AG20443 (cell line): ENCODE results near the gene NTF3.

Experiments used
- DNase-seq: peaks from one replicate; pipeline ENCODE4 v3.0.0; 2012; ENCODE audit warnings: low spot score, mixed read lengths

NTF3 gene

DNA sequence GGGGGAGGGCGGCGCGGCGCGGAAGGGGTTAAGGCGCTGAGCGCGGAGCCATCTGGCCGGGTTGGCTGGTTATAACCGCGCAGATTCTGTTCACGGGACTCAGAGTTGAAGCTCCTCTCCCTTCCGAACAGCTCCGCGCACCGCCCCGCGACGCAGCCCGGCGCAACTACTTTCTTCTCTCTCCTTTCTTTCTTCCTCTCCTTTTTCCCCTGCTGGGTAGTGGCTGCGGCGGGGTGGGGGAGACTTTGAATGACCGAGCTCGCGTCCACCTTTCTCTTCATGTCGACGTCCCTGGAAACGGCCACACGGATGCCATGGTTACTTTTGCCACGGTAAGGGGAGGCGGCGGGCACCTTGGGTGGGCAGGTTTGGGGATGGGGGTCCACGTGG is at the start of gene NTF3:
TSS of gene NTF3 (plus strand) at position 98 of the 390 bp plus-strand sequence. CDS start at position 315, 217 bp downstream.
- DNase-seq = peak; percentile 88

DNA sequence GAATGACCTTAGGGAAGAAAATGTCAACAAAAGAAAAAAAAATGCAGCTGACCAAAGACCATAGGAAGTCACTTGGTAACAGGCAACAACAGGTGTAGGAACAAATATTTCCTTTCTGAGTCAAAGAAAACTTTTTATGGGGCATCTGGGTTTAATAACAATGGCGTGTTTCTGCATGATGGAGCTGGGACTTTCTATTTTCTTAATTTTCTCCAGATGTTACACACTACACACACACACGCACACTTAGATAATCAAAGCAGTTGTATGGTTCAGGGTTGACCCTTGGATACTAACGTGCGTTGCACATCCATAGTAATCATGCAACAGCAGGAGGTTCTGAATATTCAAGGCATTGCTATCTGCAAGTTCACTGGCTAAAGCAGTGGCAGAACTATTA is 47.9 kb upstream of the NTF3 start:
- DNase-seq = peak; percentile 32

DNA sequence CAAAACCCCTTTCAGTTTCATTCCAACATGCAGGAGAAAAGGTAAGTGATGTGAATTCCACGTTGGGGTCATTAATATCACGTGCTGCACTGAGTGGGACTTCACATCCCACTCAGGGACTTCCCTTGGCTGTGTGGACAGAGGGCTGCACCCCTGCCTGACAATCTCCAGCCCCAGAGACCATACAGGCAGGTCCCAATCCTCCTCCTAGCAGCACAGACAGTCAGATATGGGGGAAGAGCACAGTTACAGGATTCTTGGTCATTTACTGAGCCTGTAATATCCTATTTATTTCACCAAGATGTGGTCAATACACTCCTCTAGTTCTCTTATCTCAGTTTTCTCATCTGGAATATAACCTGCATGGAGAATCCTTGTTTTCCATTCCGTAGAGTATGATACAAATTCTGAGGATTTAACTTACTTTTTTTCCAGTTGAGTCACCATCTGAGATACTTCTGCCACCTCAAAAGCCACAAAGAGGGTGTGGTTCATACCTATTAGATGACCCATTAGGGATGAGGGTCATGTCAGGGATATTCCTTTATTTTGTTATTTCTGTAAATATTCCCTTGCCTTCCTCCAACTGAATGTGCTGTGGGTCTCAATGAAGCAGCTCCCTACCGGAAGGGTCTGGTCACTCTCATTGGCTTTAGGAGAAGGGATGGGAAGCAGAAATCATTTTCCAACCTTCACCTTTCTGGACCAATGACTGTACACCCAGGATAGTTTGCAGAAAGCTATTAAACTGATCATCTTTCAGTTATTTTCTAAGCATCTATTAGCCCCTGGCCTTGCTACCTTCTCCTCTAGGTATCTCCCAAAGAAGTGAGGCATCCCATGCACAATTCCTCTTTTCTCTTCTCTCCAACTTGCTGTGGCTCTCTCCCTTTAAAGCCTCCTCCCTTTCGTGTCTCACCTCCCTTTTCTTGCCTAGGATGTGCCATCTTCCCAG is 43.0 kb upstream of the NTF3 start:
- peak; percentile 70 for DNase-seq

DNA sequence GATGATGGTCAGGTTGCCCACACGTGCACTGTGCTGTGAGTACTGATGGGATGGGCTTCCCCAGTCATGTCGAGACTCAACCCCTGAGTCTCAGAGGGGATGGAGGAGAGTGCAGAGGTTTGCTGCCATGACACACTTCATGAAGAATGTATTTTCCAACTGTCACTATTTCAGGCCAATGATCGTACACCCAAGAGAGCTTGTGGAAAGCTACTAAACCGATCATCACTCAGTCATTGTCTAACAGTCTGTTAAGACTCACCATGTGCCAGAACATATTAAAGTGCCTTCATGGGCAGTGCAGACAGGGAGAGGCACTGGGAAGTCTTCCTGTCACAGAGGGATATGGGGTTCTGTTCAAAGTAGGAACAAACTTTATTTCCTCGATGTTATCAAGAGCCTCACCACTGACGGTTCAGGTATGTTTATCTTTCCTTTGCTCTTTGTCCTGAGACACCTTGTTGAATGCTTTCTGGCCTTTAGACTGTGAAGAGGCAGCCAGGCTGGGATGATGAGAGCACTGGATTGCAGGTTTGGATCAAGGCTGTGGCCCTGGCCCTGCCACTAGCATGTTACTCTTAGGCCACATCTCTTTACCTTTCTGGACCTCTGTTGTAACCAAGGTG is 41.6 kb upstream of the NTF3 start:
- peak; percentile 20 for DNase-seq

DNA sequence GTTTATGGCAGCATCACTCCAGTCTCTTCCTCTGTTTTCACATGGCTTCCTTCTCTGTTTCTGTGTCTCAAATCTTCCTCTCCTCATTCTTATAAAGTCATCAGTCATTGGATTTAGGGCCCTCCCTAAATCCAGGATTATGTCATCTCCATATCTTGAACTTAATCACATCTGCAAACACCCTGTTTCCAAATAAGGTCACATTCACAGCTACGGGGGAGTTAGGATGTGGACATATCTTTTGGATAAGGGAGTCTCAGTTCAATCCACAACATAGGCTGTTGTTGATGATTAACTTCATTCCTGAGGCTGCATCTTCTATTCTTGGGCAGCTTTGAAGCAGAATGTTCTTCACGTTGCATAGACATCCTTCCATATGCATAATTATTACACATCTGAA is 40.3 kb upstream of the NTF3 start:
- DNase-seq = peak; percentile 38

DNA sequence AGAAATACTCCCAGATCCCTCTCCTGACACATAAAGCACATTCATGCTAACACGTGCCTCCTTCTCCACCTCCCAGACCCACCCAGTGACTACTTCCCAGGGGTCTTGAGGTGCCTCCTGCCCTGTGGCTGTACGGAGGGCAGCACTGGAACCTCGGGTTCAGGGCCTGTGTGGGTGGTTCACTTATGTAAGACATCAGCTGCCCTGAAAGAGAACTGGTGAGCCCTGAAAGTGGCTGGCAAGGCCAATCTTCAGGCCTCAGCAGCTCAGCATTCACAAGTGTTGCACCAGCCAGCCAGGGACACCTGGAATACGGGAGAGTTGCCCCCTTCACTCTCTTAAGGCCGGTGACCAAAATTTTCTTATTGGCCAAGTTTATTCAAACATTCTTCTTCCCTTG is 38.9 kb upstream of the NTF3 start:
- DNase-seq = no peak

DNA sequence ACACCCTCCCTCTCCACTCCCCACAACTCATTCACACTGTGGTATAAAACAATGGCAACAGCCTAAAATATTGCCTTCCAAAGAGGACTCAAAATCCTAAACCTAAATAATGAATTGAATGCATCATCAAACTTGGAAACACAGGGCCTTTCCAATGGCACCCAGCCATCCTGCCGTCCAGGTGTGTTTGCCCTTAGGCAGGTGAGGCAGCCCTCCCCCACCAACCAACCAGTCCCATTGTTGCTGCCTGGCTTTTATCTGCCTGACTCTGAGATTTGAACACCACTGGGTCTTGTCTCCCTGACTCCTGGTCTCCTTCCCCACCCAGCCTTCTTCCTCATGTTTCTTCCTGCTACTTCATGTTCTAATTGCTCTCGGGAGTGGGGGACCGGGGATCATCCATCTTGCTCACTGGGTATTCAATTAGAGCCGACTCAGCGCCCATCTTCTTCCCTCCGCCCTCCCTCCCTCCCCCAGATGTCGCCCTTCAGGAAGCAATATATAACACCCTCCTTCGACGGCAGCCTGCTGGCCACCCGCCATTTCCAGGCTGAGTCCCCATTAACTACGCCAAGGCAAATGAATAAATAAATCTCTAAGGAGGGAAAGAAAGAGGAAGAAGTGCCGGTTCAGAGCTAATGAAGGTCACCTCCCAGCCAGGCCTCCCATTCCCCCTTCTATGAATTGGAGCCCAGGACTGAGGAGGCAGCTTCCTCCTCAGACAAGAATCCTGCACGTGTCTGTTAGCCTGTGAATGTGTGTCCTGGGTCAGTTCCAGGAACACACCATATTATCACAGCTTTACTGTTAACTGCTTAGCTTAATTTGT is 36.3 kb upstream of the NTF3 start:
- no peak for DNase-seq

DNA sequence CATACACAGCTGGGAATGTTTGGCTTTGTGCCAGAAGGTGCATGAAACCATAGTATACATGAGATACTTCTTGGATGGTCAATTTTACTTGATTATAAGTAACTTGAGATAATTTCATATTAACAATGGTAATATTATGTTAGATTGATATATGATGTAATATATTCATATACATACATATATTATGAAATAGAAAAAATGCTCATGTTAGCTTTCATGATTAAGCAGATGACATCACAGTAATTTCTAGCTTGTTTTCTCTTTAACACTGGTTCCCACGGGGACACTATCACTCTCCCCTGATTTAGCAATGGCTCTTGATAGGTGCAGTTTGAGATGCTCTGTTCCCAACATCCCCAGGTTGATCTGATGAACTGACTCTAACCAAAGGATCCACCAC is 35.4 kb upstream of the NTF3 start:
- no peak for DNase-seq

DNA sequence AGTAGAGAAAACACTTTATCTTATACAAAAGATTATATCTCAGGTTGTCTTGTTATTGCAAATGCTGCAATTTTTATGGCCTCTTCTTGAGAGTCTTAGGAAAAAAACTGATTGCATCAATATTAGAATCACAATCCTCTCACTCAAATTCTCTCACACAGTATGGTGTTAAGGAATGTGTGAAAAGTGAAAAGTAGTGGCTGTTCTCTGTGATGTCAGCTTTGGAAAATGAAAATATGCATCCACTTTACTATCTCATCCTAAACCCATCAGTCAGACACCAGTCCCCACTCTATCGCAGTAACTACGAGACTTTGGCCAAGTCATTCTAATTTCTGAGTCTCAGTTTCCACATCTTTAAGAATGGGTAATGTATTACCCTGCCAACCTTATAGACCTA is 32.6 kb upstream of the NTF3 start:
- DNase-seq = no peak

DNA sequence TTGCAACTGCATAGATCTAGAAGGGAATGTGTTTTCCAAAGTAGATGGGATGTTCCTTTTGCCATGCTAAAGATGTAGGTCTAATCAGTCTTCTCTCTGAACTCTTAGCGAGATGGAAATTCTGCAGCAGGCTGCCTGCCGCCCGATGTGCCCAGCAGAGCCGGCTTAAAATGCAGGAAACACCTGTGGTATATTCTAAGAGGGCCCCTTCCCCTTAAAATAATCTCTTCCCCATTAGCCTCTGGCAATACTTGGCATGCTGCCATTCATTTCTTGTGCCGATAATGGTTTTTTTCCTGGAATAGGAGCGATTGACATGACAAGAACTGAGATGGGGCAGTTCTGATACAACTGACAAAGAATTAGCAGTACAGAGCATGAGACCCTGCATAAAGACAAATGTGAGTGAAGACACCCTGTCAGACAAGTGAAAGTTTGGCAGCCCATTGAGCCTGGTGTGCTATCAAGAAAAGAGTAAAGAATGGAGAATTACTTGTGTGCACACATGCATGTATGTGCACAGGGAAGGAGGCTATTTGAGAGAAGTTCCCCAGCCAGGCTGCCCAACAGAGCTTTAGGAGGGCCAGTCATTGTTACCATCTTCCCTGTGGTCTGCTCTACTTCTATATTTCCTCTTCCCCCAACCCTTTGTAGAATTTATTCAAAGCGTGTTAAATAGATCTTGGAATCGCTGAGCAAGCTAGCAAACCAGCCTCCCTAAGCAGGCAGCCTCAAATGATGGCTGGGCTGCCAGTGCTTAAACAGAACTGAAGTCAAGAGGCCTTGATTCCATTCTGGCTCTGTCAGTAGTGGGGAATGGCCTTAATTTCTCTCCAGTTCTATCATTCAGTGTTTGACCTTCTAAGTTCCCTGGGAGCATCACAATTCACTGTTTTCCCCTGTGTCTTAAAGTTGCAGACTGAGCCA is 29.6 kb upstream of the NTF3 start:
- no peak for DNase-seq

DNA sequence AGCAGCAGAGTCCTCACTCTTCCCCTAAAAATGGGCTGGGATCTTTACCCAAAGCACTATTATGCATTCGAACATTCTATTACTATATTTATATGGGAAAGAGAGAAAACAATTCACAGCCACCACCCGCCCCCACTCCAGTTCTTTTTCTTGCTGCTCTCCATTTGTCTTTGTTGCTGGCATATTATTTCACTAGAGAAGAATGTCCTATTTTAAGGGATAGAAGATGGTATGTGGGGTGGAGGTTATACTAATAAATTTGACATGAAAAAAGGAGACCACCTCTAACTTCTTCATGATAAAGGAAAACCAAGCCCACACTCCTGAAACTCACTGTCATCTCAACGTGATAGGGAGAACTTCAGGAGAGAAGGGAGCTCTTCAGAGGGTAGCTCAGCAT is 28.5 kb upstream of the NTF3 start:
- DNase-seq = no peak

DNA sequence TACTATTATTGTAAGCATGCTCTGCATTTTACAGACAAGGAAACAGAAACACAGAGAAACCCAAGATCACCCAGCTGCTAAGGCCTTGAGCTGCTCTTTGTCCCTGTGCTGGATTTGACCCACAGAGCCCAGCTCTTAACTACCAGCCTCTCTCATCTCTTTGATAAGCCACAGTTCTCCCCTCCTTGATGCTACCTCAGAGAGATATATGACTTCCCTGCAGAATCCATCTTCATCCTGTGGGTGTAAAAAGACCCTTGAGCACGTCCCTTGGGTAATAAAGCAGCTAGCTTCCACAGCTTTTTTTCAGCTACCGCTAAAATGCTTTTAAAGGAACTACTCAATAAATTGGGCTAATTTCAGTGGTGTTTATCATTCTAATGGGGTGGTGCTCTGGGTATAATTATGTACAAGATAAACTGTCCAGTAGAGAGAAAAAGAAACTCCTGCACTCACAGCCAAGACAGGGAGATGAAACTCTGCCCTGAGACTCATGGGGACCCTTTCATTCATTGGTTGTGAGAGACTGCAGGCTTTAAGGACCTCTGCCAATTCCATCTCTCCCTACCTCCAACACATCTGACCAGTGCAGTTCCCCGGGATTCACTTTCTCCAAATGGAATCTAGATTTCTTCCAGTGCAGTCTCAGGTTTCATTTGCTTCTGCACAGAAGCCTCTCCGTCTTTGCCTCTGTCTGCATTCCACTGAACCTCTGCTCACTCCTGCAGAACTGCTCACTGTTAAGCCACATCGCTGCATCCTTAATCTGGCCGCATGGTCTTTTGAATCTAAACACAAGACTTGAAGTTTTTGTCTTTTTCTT is 24.7 kb upstream of the NTF3 start:
- peak; percentile 16 for DNase-seq

DNA sequence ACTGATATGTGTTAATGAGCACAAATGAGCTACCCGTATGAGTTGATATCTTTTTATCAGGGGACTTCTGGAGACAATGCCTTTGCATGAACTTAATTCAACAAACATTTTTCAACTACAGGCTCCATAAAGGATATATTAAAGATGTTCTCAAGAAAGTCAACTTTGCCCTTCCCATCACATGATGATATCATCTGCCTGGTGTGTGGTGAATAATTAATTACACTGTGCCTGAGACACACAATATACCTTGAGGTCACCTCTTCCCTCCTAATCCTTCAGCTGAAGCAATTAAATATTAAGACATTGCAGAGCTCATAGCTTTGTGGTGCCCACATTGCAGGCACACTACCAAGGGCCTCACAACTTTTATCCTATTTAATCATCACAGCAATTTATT is 22.3 kb upstream of the NTF3 start:
- DNase-seq = no peak

DNA sequence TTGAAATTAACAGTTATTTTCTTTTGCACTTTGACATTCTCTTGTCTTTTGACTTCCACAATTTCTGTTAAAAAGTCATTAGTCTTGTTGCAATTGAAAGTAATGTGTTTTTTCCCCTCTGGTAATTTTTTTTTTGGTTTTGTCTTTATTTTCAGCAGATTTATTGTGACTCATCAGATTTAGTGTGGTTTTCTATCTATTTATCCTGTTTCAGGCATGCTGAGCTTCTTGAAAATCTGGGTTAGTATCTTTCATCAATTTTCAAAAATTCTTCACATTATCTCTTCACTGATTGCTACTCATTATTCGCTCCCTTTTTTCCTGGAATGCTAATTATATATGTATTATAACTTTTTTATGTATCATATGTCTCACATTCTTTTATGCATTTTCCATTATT is 15.3 kb upstream of the NTF3 start:
- no peak for DNase-seq

DNA sequence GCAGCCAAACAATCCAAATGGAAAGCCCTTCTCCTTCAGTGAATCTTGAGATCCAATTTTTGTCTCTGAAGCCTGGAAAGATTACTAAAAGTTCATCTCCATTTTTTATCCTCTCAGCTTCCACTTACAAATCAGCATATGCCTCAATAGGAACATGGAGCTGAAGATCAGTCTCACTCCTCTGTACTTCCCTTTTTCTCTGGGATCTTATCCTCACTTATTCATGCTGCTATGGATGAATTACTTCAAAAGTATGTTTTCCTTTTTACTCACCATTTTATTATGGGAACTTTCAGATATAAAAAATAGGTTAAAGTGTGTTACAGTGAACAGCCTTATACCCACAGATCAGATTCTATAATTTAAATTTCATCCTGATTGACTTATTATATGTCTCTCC is 14.4 kb upstream of the NTF3 start:
- DNase-seq = no peak

DNA sequence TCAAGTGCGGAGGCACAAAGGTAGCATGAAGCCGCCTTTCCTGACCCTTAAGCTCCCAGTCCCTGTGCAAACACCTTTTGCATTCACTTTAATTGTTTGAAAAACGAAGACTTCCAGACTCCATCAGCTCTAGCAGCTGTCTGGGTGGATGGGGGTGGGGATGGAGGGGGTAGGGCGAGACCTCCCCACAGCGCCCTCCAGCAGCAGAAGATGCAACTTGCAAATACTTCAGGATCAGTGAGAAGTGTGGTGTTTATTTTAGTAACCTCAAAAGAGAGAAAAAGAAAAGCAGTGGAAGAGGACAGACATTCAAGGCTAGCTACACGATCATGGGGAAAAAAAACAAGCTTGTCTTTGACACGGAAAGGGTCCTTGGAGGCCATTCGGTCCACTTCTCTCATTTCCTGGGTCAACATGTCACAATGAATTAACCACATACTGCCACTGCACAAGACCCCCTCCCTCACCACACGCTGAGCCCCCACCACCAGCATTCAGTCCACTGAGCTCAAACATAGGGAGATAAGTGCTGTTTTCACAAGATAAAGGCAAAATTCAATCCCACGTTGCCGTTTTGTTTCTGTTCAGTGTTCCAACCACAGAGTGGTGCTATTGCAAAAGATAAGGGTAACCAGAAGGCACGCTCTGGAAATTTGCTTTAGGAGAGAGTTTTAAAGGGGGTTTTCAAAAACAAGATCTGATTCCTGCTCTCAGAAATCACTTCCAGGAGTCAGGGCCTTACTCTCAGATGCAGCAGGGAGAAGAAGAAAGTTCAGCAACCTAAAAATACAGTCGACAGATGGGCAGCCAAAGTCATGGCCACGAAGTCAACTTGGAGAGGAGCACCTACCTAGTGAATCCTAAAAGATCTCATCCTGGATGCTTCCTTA is 3.3 kb upstream of the NTF3 start:
- peak; percentile 50 for DNase-seq

DNA sequence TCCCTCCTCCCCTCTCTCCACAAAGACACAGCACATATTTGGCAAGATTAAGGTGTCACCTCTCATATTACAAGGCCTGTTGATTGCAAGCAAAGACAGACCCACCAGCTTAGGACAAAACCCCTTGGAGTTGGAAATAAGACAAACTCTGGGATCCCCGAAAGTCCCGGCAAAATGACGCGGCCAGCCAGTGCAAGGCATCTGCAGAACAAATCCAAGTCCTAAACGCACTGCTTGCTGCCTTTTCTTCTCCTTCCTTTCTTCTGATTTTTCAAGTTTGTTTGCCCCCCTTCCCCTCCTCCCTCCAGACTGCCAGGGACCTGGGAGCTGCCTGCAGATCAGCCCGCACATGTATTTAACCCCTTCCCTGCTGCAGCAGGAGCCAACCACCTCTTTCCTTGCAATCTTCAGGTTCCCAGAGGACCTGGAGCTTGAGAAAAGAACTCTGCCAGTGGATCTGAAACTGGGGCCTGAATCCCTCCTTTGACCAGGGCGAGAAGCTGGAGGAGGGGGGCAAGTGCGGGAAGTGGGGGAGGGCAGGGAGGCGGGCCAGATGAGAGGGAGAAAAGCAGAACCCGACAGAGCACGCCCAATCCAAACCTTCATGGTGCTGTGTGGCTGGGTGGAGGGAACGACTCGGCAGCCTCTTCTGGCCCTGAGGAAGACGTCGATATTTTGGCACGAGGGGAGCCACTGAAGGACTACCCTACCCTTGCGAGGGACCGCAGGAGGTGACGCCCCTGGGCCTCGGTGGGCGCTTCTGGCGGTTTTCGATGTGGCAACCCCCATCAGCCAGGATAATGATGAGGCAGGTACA is 2.0 kb upstream of the NTF3 start:
- no peak for DNase-seq
